D341Med (cell line): ENCODE results near the gene SLIT1.

Experiments used
- DNase-seq: peaks from one replicate; pipeline ENCODE4 v3.0.0; 2012; ENCODE audit warnings: low spot score

Gene SLIT1

GRCh38 chr10:97185326-97186058, at the start of gene SLIT1:
TSS of gene SLIT1 (minus strand) at chr10:97185959. CDS start at chr10:97185674, 285 bp downstream.
- peak; percentile 70 for DNase-seq

- DNase-seq, result no peak
Measured at GRCh38 chr10:97235353-97235752, 49.6 kb upstream of the SLIT1 start.

GRCh38 chr10:97234400-97234799, 48.6 kb upstream of the SLIT1 start:
- DNase-seq, result peak; percentile 36

GRCh38 chr10:97230146-97230545, 44.4 kb upstream of the SLIT1 start:
- DNase-seq, result no peak

- no peak for DNase-seq
Measured at GRCh38 chr10:97229322-97230015, 43.7 kb upstream of the SLIT1 start.

DNA sequence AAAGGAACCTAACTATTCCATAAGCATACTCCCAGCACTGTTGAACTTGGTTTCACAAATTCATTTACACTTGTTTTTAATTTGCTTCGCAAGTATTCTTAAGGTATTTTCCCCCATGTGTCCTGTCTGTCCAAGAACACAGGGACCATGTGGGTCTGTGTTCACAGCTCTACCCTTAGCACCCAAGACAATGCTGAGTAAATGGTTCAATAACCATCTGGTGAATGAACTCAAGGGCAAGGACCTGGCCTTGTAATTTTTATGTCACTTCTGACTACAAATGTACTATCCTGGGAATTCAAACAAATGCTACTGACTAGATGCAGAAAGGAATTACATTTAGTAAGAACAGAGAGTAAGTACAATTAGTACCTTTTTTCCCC, 43.0 kb upstream of the SLIT1 start:
- no peak for DNase-seq

DNA sequence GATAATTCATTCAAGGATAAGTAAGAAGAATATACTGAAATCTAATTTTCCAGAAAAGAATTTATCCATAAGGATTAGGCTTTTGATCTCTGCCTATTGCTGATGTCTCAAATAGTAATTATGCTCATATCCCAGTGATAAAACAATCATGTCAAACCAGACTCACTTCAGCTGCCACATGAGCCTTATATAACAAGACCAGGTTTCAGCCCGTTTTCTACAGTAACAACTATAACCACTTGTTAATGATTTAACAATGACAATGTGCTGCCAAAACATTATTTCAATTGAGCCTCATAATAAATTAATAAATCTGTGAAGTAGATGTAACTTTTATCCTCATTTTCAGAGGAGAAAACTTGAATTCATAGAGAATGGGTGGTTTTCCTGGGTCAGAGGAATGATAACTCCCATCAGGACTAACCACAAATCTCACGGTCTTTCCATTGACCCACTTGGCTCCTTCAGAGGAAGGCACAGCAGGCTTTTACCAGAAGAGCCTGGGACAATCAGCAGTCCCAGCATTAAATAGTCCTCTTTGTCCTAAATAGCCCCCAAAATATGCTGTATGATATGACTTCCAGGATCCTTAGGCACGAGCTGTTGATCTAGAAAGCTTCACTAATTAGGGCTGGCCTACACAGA, 42.5 kb upstream of the SLIT1 start:
- DNase-seq, result no peak

GRCh38 chr10:97226398-97226797, 40.6 kb upstream of the SLIT1 start:
- DNase-seq, result no peak

- no peak for DNase-seq
Measured at GRCh38 chr10:97224483-97225435, 39.0 kb upstream of the SLIT1 start.

GRCh38 chr10:97222326-97222961, 36.7 kb upstream of the SLIT1 start:
- no peak for DNase-seq

DNA sequence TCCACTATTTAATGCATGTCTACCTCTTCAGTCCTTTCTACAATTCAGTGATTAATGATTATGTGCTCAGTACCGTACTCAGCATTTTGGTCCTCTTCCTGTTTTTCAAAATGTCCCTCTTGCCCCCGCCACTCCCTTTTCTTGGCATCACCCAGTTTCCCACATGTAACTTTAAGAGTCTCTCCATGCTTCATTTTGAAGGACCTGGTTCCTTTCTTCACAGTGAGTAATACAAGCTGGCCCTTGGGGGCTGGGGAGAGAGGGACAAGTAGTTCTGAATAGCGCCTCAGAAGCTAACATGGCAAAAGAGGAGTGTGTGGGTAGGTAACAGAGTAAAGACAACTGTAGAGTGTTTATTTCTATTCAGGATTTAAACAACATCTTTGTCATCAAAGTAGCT, 34.6 kb upstream of the SLIT1 start:
- DNase-seq, result no peak

DNA sequence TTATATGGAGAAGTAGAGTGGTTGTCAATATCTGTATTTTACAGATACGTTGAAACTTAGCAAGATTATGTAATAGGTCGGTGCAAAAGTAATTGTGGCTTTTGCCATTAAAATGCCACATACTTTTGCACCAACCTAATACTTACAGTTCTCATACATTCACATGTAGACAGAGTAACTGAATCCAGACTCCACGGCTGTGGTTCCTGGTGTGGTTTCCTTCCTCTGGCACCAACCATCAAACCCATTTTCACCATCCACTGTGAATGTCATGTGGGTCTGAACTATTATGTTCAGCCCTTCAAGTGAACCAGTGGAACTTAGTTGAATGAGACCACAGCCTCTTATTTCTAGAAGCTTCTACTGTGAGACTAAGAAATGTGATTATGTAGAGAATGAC, 31.5 kb upstream of the SLIT1 start:
- DNase-seq, result no peak

- no peak for DNase-seq
Measured at GRCh38 chr10:97215619-97216260, 30.0 kb upstream of the SLIT1 start.

- no peak for DNase-seq
Measured at GRCh38 chr10:97213431-97213830, 27.7 kb upstream of the SLIT1 start.

DNA sequence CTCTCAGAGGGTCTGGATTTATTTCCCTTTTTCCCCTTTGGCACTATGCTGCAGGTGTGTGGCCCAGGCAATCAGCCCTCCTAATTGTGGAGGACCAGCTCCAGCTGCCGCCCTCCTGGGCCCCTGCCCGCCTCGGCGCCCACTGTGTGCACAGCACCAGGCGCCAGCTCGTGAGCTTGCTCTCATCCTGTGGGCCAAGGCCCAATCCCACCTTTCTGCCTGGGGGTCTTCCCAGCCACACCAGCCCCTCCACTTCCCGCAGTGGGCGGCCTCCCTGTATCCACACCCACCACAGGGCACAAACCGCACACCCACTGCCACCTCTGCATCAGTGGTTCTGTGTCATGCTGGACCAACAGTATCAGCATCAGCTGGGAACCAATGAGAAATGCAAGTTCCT, 25.5 kb upstream of the SLIT1 start:
- DNase-seq, result no peak

- peak; percentile 70 for DNase-seq
Measured at GRCh38 chr10:97210543-97210960, 24.8 kb upstream of the SLIT1 start.

DNA sequence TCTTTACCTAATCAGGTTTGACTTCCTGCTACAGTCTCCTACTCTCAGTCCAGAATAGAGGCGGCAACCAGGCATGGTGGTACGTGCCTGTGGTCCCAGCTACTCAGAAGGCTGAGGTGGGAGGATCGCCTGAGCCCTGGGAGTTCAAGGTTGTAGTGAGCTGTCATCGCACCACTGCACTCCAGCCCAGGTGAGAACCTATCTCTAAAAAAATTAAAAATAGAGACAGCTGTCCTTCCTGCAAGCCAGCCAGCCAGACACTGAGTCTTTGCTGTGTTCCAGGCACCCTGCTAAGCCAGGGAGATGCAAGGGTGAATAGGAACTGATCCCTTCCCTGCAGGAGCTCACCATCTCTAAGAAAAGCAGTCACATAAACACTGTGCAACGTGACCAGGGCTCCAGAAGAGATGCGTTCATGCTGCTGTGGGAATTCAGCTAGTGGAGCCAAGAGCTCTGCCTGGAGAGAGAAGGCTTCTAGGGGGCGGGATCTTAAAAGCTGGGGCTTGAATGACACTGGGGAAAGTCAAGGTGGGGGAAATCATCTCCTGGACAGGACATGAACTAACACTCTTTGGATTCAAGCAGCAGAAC, 22.1 kb upstream of the SLIT1 start:
- no peak for DNase-seq

- no peak for DNase-seq
Measured at GRCh38 chr10:97207131-97207530, 21.4 kb upstream of the SLIT1 start.

DNA sequence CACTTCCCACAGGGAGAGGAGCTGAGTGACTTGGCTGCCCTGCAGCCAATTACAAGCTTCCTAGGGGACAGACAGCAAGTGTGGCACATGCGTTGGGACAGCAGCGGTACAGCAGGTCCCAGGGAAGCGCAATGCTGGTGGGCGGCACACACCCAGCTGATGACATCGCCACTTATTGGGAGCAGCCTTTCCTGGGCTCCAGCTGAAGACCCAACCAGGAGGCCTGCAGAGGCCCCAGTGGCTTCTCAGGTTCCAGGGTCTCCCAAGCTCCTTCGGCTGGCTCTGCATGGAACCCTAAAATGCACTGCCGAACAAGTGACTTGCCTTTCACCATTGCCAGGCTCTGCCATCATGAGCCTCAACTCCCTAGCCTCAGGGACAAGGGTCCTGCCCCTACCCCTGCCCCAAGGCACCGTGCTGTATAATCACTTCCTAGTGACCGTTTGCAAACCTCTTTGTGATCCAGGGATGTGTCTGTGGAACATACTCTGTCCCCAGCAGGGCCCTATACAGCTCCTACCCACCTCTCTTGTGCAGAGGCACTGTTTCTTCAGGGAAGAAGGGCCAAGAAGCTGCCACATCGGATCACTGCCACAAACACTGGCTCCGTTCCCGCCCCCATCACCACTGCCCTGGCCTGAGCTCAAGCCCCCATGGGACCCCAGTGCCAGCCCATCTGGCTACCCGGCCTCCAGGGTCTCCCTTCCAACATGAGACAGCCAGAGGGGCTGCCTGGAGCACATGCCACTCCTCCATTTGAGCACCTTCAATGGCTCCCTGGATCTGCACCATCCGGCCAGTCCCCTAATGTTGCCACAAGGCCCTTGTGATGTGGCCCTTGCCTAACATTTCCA, 19.3 kb upstream of the SLIT1 start:
- DNase-seq, result no peak

GRCh38 chr10:97203220-97203619, 17.5 kb upstream of the SLIT1 start:
- no peak for DNase-seq
